ENCODE results near the gene MTX3.

- TF ChIP-seq EZH2 (IDR thresholded peaks at IDR 0.05; ENCODE audit: insufficient read depth, poor library complexity, severe bottlenecking) (no peak), EZH2phosphoT487 (IDR thresholded peaks at IDR 0.05; ENCODE audit: insufficient read depth, low read depth) (no peak)
Measured at GRCh38 chr5:79964136-79964535, 26.9 kb downstream of the MTX3 start.

Data from GM23248 (cell line).